Heart left ventricle (tissue), 16 donors: ENCODE measurements around the gene GH2. TPM values are rescaled to one million over a fixed set of nuclear protein-coding genes. Genes with fewer than 3 reads are reported as not detected.

Experiments used
- ATAC-seq, 4 donors: fragments of 200-7000 bp; cut with Tn5 transposase; one replicate each; pipeline ENCODE4 v1.9.1; 2020 to 2022; ENCODE audit warnings: moderate library complexity in 4 of 4, mild to moderate bottlenecking in 3 of 4, moderate number of reproducible peaks in 1 of 4
- DNase-seq, 5 donors: peaks; one replicate each; pipeline ENCODE4 v3.0.0-alpha.2; 2020
- H3K27ac ChIP-seq, 12 donors: fragments of 200-600 bp; sonication (generic) in 4 of 12; one replicate each; pipeline versions ENCODE4 v1.5.0 to v1.8.0; 2016 to 2022; ENCODE audit warnings: mild to moderate bottlenecking in 2 of 12
- H3K27me3 ChIP-seq, 9 donors: fragments of 200-600 bp; sonication (generic) in 2 of 9; one replicate each; pipeline versions ENCODE4 v1.5.1 to v1.8.0; 2016 to 2022; ENCODE audit warnings: mild to moderate bottlenecking in 3 of 9
- H3K36me3 ChIP-seq, 9 donors: fragments of 200-600 bp; sonication (generic) in 2 of 9; one replicate each; pipeline versions ENCODE4 v1.5.0 to v1.8.0; 2018 to 2022; ENCODE audit warnings: mild to moderate bottlenecking in 2 of 9
- H3K4me1 ChIP-seq, 12 donors: fragments of 200-600 bp; sonication (generic) in 4 of 12; one replicate each; pipeline versions ENCODE4 v1.5.0 to v1.8.0; 2016 to 2022; ENCODE audit warnings: mild to moderate bottlenecking in 3 of 12
- H3K4me3 ChIP-seq, 12 donors: fragments of 200-600 bp; sonication (generic) in 4 of 12; one replicate each; pipeline versions ENCODE4 v1.5.0 to v1.8.0; 2017 to 2022; ENCODE audit warnings: mild to moderate bottlenecking in 9 of 12, moderate library complexity in 4 of 12
- H3K9me3 ChIP-seq, 12 donors: fragments of 200-600 bp; sonication (generic) in 4 of 12; one replicate each; pipeline versions ENCODE4 v1.5.0 to v1.8.0; 2016 to 2022; ENCODE audit warnings: mild to moderate bottlenecking in 1 of 12
- CTCF ChIP-seq, 12 donors: fragments of 200-600 bp; sonication (generic) in 4 of 12; IDR thresholded peaks; one replicate each; pipeline versions ENCODE4 v1.5.0 to v1.8.0; 2018 to 2022; ENCODE audit warnings: antibody characterized with exemption in 12 of 12, mild to moderate bottlenecking in 5 of 12
- POLR2A ChIP-seq, 2 donors: fragments of 450-650 bp; IDR thresholded peaks; one replicate each; pipeline ENCODE4 v1.6.1; 2017; ENCODE audit warnings: antibody characterized with exemption in 2 of 2, mild to moderate bottlenecking in 2 of 2, moderate library complexity in 2 of 2
- WGBS, 4 donors: extraction: QIAGEN DNeasy Blood & Tissue Kit in 2 of 4; methylation state at CpG; one replicate each; pipeline versions ENCODE4 v1.1.5 to v1.1.7; 2013 to 2018; 5-methylcytosine and 5-hydroxymethylcytosine counted together
- intact Hi-C, 10 donors: fragments of 100-400 bp; cut with DNase I; formaldehyde crosslinking; loops; one replicate each; pipeline versions ENCODE4 v1.11.1 to v1.14.2; 2022
- polyA plus RNA-seq, 2 donors: library from polyadenylated mRNA; stranded (reverse); fragments of 200-250 nt; gene quantifications; one replicate each; pipeline ENCODE4 v1.2.3, GENCODE V29; 2013
- total RNA-seq, 9 donors: library from RNA; depleted of rRNA in 2 of 9; stranded (reverse); fragments of >200 nt in 2 of 9; fragmentation: NEBNext Ultra II Directional in 3 of 9; extraction: Animal tissue kit (Norgen Biotek cat#: 25700) in 3 of 9; gene quantifications; one replicate each; pipeline versions ENCODE4 v1.1.0 to v1.2.4, GENCODE V29; 2016 to 2023
- donor health status: ischemic (EF 13 %, LVEDD 7.1; RV severe dilation, severe dysfunction).
- donor health status: healthy with polysubstance abuse.
- donor health status: DM: no; HTN: yes; CAD: no.
- donor health status: DM: no; HTN: no; CAD: no.
- donor health status: ischemic (EF 25% LVEDD 6.9; RV normal size, moderate dysfunction).
- donor health status: ischemic (EF 25% LVEDD 5.7; RV mildly dilated, moderate dysfunction).
- donor health status: healthy.
- donor health status: DM: yes; HTN: yes; CAD: no.
- donor health status: ischemic (EF 35%, LVEDD 5.7; RV mildly dilated, moderate dysfunction).
- donor health status: nonischemic (EF 11% LVEDD 7.7; RV severe dilation, severe dysfunction).
- donor health status: DM: yes; HTN: yes; CAD: no.
- donor health status: PGD.
- donor health status: ischemic (EF 29% LVEDD 5.4; RV normal size, mild dysfunction).
- donor health status: nonischemic (EF 23%, LVEDD 6.1; RV moderate dilation, normal function).

Gene GH2
- total and polyA plus RNA-seq, 11 donors, result not detected

- peaks cover 21 to 60% (median 47%) of the 10 kb centered on the region in 12 donors for H3K4me1 ChIP-seq
- TF ChIP-seq POLR2A (IDR thresholded peaks at IDR 0.05), result no peak
- TF ChIP-seq CTCF (IDR thresholded peaks at IDR 0.05), result no peak
Observed at GRCh38 chr17:63840591-63841349, 41.0 kb downstream of the GH2 start.

GRCh38 chr17:63838631-63839171, 43.0 kb downstream of the GH2 start:
- intact Hi-C loops, result no loop called here
- Histone ChIP-seq H3K36me3 (peaks cover 0 to 39% (median 38%) of the 10 kb centered on the region in 9 donors), H3K4me1 (peaks cover 21 to 64% (median 49%) of the 10 kb centered on the region in 12 donors)

More at GRCh38 chr17:63840591-63841349, 41.0 kb downstream of the GH2 start:
- Histone ChIP-seq H3K4me3 (peak overlapping the region; percentile 69 to 99 (median 93)), H3K27me3 (no peaks in the 10 kb centered on the region), H3K36me3 (peaks cover 0 to 19% (median 17%) of the 10 kb centered on the region in 9 donors), H3K27ac (peak overlapping the region; percentile 84 to 98 (median 94)), H3K9me3 (no peaks in the 10 kb centered on the region)
- DNase-seq, result peak in 2 of 5 donors; percentile 41 to 63
- intact Hi-C loops, result loop anchor here in 1 of 10 donors (5.0 kb wide), 1 partner anchor 68 kb away; the partner anchor contains the start of genes CCDC47 and DDX42
- no peak for ATAC-seq
- 51 to 60% (median 56%) methylated on average over 3 to 4 of the region's 4 CpGs for WGBS, 4 donors

GRCh38 chr17:63837962-63838600, 43.7 kb downstream of the GH2 start:
- 74 to 87% (median 78%) methylated on average over 5 of the region's 5 CpGs for WGBS, 4 donors
- intact Hi-C loops, result no loop called here

More at GRCh38 chr17:63838631-63839171, 43.0 kb downstream of the GH2 start:
- ATAC-seq (peak; percentile 59 to 63 (median 61)), DNase-seq (peak; percentile 82 to 96 (median 91))
- H3K27ac ChIP-seq, result peak overlapping the region; percentile 84 to 98 (median 94)
- H3K27me3 ChIP-seq, result no peaks in the 10 kb centered on the region
- 38 to 50% (median 49%) methylated on average over 5 to 7 of the region's 7 CpGs for WGBS, 4 donors
- H3K4me3 ChIP-seq, result peak overlapping the region in 4 of 12 donors; percentile 9 to 19 (median 18)
- TF ChIP-seq CTCF (IDR thresholded peaks at IDR 0.05) (no peak), POLR2A (IDR thresholded peaks at IDR 0.05) (peak in 1 of 2 donors; percentile 30)
- no peaks in the 10 kb centered on the region for H3K9me3 ChIP-seq

More at GRCh38 chr17:63837962-63838600, 43.7 kb downstream of the GH2 start:
- Histone ChIP-seq H3K27ac (peak overlapping the region; percentile 61 to 98 (median 91)), H3K4me3 (peak overlapping the region in 2 of 12 donors; percentile 6 to 9), H3K9me3 (no peaks in the 10 kb centered on the region), H3K4me1 (peaks cover 21 to 58% (median 48%) of the 10 kb centered on the region in 12 donors), H3K36me3 (peaks cover 0 to 45% (median 44%) of the 10 kb centered on the region in 9 donors), H3K27me3 (no peaks in the 10 kb centered on the region)
- TF ChIP-seq POLR2A (IDR thresholded peaks at IDR 0.05), result no peak
- no peak for TF ChIP-seq CTCF (IDR thresholded peaks at IDR 0.05)
- ATAC-seq (no peak), DNase-seq (no peak)
